Mesenchymal stem cell (in vitro differentiated cells and primary cell): ENCODE results near the gene NDFIP1.

Experiments used
- DNase-seq: peaks from one replicate; pipeline ENCODE4 v3.0.0-alpha.2; 2013
- H2AFZ ChIP-seq: one replicate; pipeline ENCODE4 v1.6.1; 2013; ENCODE audit warnings: low read depth, mild to moderate bottlenecking, control low read depth, inconsistent platforms, low read length, moderate library complexity
- H2AK5ac ChIP-seq: 2 replicates; pipeline ENCODE4 v1.6.1; 2013; ENCODE audit warnings: low read length, moderate library complexity, mild to moderate bottlenecking, inconsistent platforms; ENCODE audit not compliant: severe bottlenecking
- H2BK120ac ChIP-seq: one replicate; pipeline ENCODE4 v1.6.1; 2013; ENCODE audit warnings: low read depth, mild to moderate bottlenecking, inconsistent platforms, low read length, moderate library complexity
- H2BK12ac ChIP-seq, 2 experiments: one replicate each; pipeline ENCODE4 v1.6.1; 2013; ENCODE audit warnings: inconsistent platforms in 2 of 2, low read length in 2 of 2, mild to moderate bottlenecking in 2 of 2, moderate library complexity in 2 of 2, control low read depth in 1 of 2
- H2BK15ac ChIP-seq: one replicate; pipeline ENCODE4 v1.6.1; 2013; ENCODE audit warnings: mild to moderate bottlenecking, low read depth, inconsistent platforms; ENCODE audit not compliant: poor library complexity, severe bottlenecking
- H2BK5ac ChIP-seq: 2 replicates; pipeline ENCODE4 v1.6.1; 2013; ENCODE audit warnings: low read depth, mild to moderate bottlenecking, low read length, control low read depth, inconsistent platforms; ENCODE audit not compliant: poor library complexity, severe bottlenecking
- H3K14ac ChIP-seq, 2 experiments: one replicate each; pipeline ENCODE4 v1.6.1; 2013; ENCODE audit warnings: inconsistent platforms in 2 of 2, low read length in 2 of 2, control low read depth in 1 of 2, mild to moderate bottlenecking in 1 of 2, moderate library complexity in 1 of 2
- H3K18ac ChIP-seq, 2 experiments: one replicate each; pipeline ENCODE4 v1.6.1; 2013; ENCODE audit warnings: inconsistent platforms in 2 of 2, low read length in 2 of 2, control low read depth in 1 of 2, low read depth in 1 of 2, mild to moderate bottlenecking in 1 of 2
- H3K23ac ChIP-seq, 2 experiments: one replicate each; pipeline ENCODE4 v1.6.1; 2013; ENCODE audit warnings: inconsistent platforms in 2 of 2, low read length in 2 of 2, mild to moderate bottlenecking in 2 of 2, moderate library complexity in 2 of 2, control low read depth in 1 of 2
- H3K27ac ChIP-seq: 2 replicates; pipeline ENCODE4 v1.5.1; 2013; ENCODE audit warnings: mild to moderate bottlenecking, moderate library complexity, low read length, control low read depth, inconsistent platforms; ENCODE audit not compliant: poor library complexity, severe bottlenecking
- H3K27me3 ChIP-seq, 2 experiments: 2 replicates each; pipeline versions ENCODE4 v1.6.1 to v1.7.0; 2013; ENCODE audit warnings: low read length in 2 of 2, mild to moderate bottlenecking in 2 of 2, moderate library complexity in 2 of 2, control low read depth in 1 of 2, inconsistent platforms in 1 of 2; ENCODE audit not compliant: control insufficient read depth in 1 of 2, insufficient read depth in 1 of 2
- H3K36me3 ChIP-seq, 2 experiments: 2 replicates each; pipeline versions ENCODE4 v1.6.1 to v1.7.0; 2013; ENCODE audit warnings: low read length in 2 of 2, control low read depth in 1 of 2, inconsistent platforms in 1 of 2, low read depth in 1 of 2, mild to moderate bottlenecking in 1 of 2; ENCODE audit not compliant: insufficient read depth in 2 of 2, control insufficient read depth in 1 of 2
- H3K4ac ChIP-seq, 2 experiments: one replicate each; pipeline ENCODE4 v1.6.1; 2013; ENCODE audit warnings: inconsistent platforms in 2 of 2, low read length in 2 of 2, mild to moderate bottlenecking in 2 of 2, moderate library complexity in 2 of 2, control low read depth in 1 of 2, low read depth in 1 of 2
- H3K4me1 ChIP-seq: 2 replicates; pipeline ENCODE4 v1.6.1; 2013; ENCODE audit warnings: low read depth, low read length, control low read depth; ENCODE audit not compliant: control insufficient read depth, insufficient read depth
- H3K4me2 ChIP-seq: 2 replicates; pipeline ENCODE4 v1.6.1; 2013; ENCODE audit warnings: low read length, mild to moderate bottlenecking, inconsistent platforms; ENCODE audit not compliant: poor library complexity, severe bottlenecking
- H3K4me3 ChIP-seq, 2 experiments: 2 replicates each; pipeline versions ENCODE4 v1.5.1 to v1.7.0; 2013; ENCODE audit warnings: low read length in 2 of 2, mild to moderate bottlenecking in 2 of 2, control low read depth in 1 of 2, low read depth in 1 of 2; ENCODE audit not compliant: insufficient read depth in 1 of 2
- H3K79me1 ChIP-seq: replicated peaks from 2 replicates; pipeline ENCODE4 v1.6.1; 2013; ENCODE audit warnings: mild to moderate bottlenecking, control low read depth, low read length, inconsistent platforms; ENCODE audit not compliant: poor library complexity, severe bottlenecking
- H3K9ac ChIP-seq: 2 replicates; pipeline ENCODE4 v1.7.0; 2013; ENCODE audit warnings: mild to moderate bottlenecking, low read length, moderate library complexity
- H3K9me3 ChIP-seq: 2 replicates; pipeline ENCODE4 v1.7.0; 2013; ENCODE audit warnings: mild to moderate bottlenecking, low read length; ENCODE audit not compliant: control insufficient read depth
- H4K8ac ChIP-seq: one replicate; pipeline ENCODE4 v1.6.1; 2013; ENCODE audit warnings: inconsistent platforms, mild to moderate bottlenecking, low read length, moderate library complexity
- H4K91ac ChIP-seq: one replicate; pipeline ENCODE4 v1.6.1; 2013; ENCODE audit warnings: mild to moderate bottlenecking, low read length, inconsistent platforms
- WGBS: methylation state at CpG from one replicate; pipeline ENCODE4 v1.1.7; 2013; ENCODE audit warnings: mixed read lengths; 5-methylcytosine and 5-hydroxymethylcytosine counted together

The NDFIP1 gene

DNA sequence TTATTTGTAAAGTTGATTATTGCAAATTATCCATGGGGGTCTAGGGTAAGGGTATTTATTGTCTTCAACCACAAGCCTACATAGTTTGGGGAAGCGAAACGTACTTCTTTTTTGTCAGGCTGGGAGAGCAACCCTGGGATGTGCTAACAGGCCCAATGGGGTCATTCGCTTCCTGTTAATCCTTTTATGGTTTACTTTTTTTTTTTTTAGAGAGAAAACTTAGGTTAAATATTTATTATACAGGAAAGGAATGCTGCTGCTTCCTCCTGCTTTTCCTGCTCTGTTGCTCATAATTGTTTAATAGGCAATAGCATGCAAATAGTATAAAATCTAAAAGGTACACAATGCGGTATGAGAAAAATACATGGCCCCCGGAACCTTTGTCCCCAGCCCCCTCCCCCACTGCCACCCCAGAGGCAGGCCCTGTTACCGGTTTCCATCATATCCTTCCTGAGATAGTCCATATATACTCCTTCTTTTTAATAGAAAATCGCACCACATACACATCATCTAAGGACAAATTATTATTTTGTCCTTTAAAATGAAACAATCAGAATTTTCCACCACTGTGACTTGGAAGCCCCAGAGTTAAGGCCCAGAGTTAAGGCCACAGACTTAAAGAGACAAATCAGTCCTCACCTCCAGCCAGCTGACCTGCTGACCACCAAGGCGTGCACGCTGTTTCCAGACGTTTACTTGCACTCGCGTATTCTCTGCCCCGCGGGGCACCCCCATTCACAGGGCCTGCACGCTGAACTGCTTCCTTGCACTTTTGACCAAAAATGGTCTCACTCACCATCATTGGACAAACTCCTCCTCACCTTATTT lies 83.9 kb downstream of the NDFIP1 start:
- H3K14ac ChIP-seq = no peak overlapping the region
- H3K9ac ChIP-seq = no peak overlapping the region
- H2BK15ac ChIP-seq = no peak overlapping the region
- DNase-seq = no peak
- H3K27me3 ChIP-seq = peaks cover 0 to 2% of the 10 kb centered on the region in 2 experiments
- no peak overlapping the region for H3K27ac ChIP-seq
- H3K4me1 ChIP-seq = peaks cover 4% of the 10 kb centered on the region
- H3K18ac ChIP-seq = no peak overlapping the region
- no peak overlapping the region for H2BK5ac ChIP-seq
- H2AK5ac ChIP-seq = no peak overlapping the region
- no peak overlapping the region for H4K8ac ChIP-seq
- H3K36me3 ChIP-seq = no peaks in the 10 kb centered on the region
- H3K4me3 ChIP-seq = no peak overlapping the region
- H3K9me3 ChIP-seq = no peaks in the 10 kb centered on the region
- WGBS = 95% methylated on average over 14 of the region's 15 CpGs
- no peak overlapping the region for H3K4ac ChIP-seq
- H4K91ac ChIP-seq = no peak overlapping the region
- no peak overlapping the region for H2AFZ ChIP-seq
- H2BK12ac ChIP-seq = peak overlapping the region in 1 of 2 experiments; percentile 64
- no peak overlapping the region for H3K4me2 ChIP-seq
- no peaks in the 10 kb centered on the region for H3K79me1 ChIP-seq
- H2BK120ac ChIP-seq = no peak overlapping the region
- peak overlapping the region in 1 of 2 experiments; percentile 23 for H3K23ac ChIP-seq

DNA sequence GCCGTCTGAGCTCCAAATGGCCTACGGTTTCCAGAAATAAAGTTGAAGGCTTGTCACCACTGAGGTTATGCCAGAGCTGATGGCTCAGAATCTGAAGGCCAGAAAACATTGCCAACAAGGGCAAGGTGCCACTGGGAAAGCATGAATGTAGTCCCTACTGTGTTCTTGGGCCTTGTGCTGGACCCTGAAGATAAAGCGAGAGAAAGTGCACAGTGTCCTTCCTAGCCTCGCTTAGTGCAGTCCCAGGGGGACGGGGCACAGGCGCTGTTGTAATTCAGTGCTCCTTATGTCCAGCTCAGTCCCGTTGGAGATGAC lies 84.5 kb downstream of the NDFIP1 start:
- Histone ChIP-seq H3K36me3 (no peaks in the 10 kb centered on the region), H3K23ac (no peak overlapping the region), H4K91ac (no peak overlapping the region), H2BK15ac (no peak overlapping the region), H2AK5ac (no peak overlapping the region), H3K18ac (no peak overlapping the region), H3K4me3 (no peak overlapping the region), H3K9me3 (no peaks in the 10 kb centered on the region), H3K27ac (no peak overlapping the region), H3K4ac (no peak overlapping the region), H4K8ac (no peak overlapping the region), H3K4me2 (no peak overlapping the region), H3K14ac (no peak overlapping the region), H3K4me1 (peaks cover 4% of the 10 kb centered on the region), H3K9ac (no peak overlapping the region), H2BK12ac (peak overlapping the region in 1 of 2 experiments; percentile 64), H2BK5ac (no peak overlapping the region), H2BK120ac (no peak overlapping the region), H3K27me3 (peaks cover 0 to 2% of the 10 kb centered on the region in 2 experiments), H3K79me1 (no peaks in the 10 kb centered on the region), H2AFZ (no peak overlapping the region)
- WGBS = 93% methylated on average over 7 of the region's 7 CpGs
- no peak for DNase-seq

DNA sequence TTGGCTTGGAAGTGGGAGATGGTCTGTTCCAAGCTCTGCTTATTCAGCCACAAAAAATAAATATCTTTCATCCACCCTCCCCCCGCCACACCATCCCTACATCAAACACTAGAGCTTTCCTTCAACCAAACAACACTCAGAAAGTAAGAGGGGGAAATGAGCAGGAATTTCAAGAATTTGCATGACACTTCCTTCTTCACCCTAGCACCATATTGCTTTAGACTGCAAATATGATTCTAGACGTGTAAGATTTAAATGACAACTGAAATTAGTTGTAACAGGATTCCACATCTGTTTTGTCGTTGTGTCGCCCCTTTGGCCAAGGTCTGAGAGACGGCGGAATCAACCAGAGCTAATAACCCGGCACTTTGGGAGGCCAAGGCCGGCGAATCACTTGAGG lies 88.5 kb downstream of the NDFIP1 start:
- no peaks in the 10 kb centered on the region for H3K36me3 ChIP-seq
- no peak overlapping the region for H4K91ac ChIP-seq
- H3K27me3 ChIP-seq = no peaks in the 10 kb centered on the region
- H3K4me1 ChIP-seq = peaks cover 4% of the 10 kb centered on the region
- H3K9ac ChIP-seq = no peak overlapping the region
- H2BK15ac ChIP-seq = no peak overlapping the region
- no peak overlapping the region for H3K4me3 ChIP-seq
- H3K18ac ChIP-seq = no peak overlapping the region
- no peak overlapping the region for H3K27ac ChIP-seq
- no peak overlapping the region for H3K4me2 ChIP-seq
- no peak overlapping the region for H2BK120ac ChIP-seq
- no peak overlapping the region for H3K23ac ChIP-seq
- no peak overlapping the region for H3K4ac ChIP-seq
- WGBS = 64% methylated on average over 9 of the region's 9 CpGs
- no peak for DNase-seq
- no peak overlapping the region for H2AK5ac ChIP-seq
- no peak overlapping the region for H2AFZ ChIP-seq
- no peaks in the 10 kb centered on the region for H3K79me1 ChIP-seq
- H4K8ac ChIP-seq = no peak overlapping the region
- H3K14ac ChIP-seq = no peak overlapping the region
- no peaks in the 10 kb centered on the region for H3K9me3 ChIP-seq
- H2BK5ac ChIP-seq = no peak overlapping the region
- H2BK12ac ChIP-seq = peak overlapping the region in 1 of 2 experiments; percentile 15

DNA sequence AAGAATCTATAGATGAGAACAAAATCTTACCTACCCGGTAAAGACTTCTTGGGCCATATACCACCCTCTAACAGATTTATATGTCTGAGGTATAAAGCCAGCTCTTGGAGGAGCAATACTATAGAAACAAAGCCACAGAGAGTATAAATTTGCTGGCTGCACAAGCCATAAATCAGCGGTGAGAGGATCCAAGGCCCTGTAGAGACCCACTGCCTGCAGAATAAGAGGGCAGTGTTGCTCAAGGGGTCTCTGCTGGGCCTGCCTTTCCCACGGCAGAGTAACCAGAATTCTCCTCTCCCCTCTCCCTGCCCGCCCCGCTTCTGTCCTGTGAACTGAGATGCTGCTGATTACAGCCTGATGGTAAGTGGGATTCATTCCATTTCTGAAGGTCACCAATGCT lies 89.2 kb downstream of the NDFIP1 start:
- H4K8ac ChIP-seq = no peak overlapping the region
- no peak overlapping the region for H3K18ac ChIP-seq
- no peaks in the 10 kb centered on the region for H3K27me3 ChIP-seq
- WGBS = 95% methylated on average over 4 of the region's 5 CpGs
- no peak overlapping the region for H3K4ac ChIP-seq
- peaks cover 2% of the 10 kb centered on the region for H3K4me1 ChIP-seq
- H3K14ac ChIP-seq = no peak overlapping the region
- no peak overlapping the region for H2AFZ ChIP-seq
- no peaks in the 10 kb centered on the region for H3K9me3 ChIP-seq
- H2BK12ac ChIP-seq = no peak overlapping the region
- H2BK120ac ChIP-seq = no peak overlapping the region
- no peaks in the 10 kb centered on the region for H3K79me1 ChIP-seq
- no peak for DNase-seq
- no peak overlapping the region for H3K9ac ChIP-seq
- no peak overlapping the region for H3K4me2 ChIP-seq
- H2AK5ac ChIP-seq = no peak overlapping the region
- no peaks in the 10 kb centered on the region for H3K36me3 ChIP-seq
- H3K4me3 ChIP-seq = no peak overlapping the region
- H3K27ac ChIP-seq = no peak overlapping the region
- H2BK15ac ChIP-seq = no peak overlapping the region
- H4K91ac ChIP-seq = no peak overlapping the region
- H2BK5ac ChIP-seq = no peak overlapping the region
- H3K23ac ChIP-seq = peak overlapping the region in 1 of 2 experiments; percentile 53
